GM18498 (cell line): ENCODE results near the gene NFIB.

ENCODE experiments used
- ATAC-seq: cut with Tn5 transposase; IDR thresholded peaks from one replicate; pipeline ENCODE4 v1.9.1; 2021; ENCODE audit warnings: mild to moderate bottlenecking, moderate library complexity; ENCODE audit not compliant: unreplicated experiment

Gene NFIB

GRCh38 chr9:14281136-14281795 lies 32.7 kb downstream of the NFIB start:
- ATAC-seq, result no peak

- ATAC-seq, result no peak
Observed at GRCh38 chr9:14279671-14280070, 34.3 kb downstream of the NFIB start.

- no peak for ATAC-seq
Observed at GRCh38 chr9:14278291-14278721, 35.6 kb downstream of the NFIB start.

GRCh38 chr9:14277761-14278160 lies 36.2 kb downstream of the NFIB start:
- ATAC-seq, result no peak

GRCh38 chr9:14277244-14277643 lies 36.7 kb downstream of the NFIB start:
- ATAC-seq, result no peak

GRCh38 chr9:14275331-14275730 lies 38.6 kb downstream of the NFIB start:
- no peak for ATAC-seq

- ATAC-seq, result no peak
Observed at GRCh38 chr9:14273696-14274121, 40.2 kb downstream of the NFIB start.

- no peak for ATAC-seq
Observed at GRCh38 chr9:14272927-14273528, 40.9 kb downstream of the NFIB start.

- no peak for ATAC-seq
Observed at GRCh38 chr9:14271093-14271673, 42.8 kb downstream of the NFIB start.

GRCh38 chr9:14270358-14271092 lies 43.4 kb downstream of the NFIB start:
- ATAC-seq, result no peak

- ATAC-seq, result no peak
Observed at GRCh38 chr9:14269916-14270315, 44.0 kb downstream of the NFIB start.

GRCh38 chr9:14263707-14264483 lies 50.0 kb downstream of the NFIB start:
- no peak for ATAC-seq

GRCh38 chr9:14262827-14263226 lies 51.1 kb downstream of the NFIB start:
- ATAC-seq, result no peak

- ATAC-seq, result no peak
Observed at GRCh38 chr9:14261616-14262015, 52.3 kb downstream of the NFIB start.

- ATAC-seq, result no peak
Observed at GRCh38 chr9:14260101-14260500, 53.8 kb downstream of the NFIB start.

- no peak for ATAC-seq
Observed at GRCh38 chr9:14258660-14259239, 55.2 kb downstream of the NFIB start.

GRCh38 chr9:14258156-14258555 lies 55.8 kb downstream of the NFIB start:
- ATAC-seq, result no peak

- ATAC-seq, result no peak
Observed at GRCh38 chr9:14256588-14256987, 57.4 kb downstream of the NFIB start.

- no peak for ATAC-seq
Observed at GRCh38 chr9:14251154-14252071, 62.5 kb downstream of the NFIB start.

GRCh38 chr9:14250794-14251153 lies 63.2 kb downstream of the NFIB start:
- no peak for ATAC-seq
